ENCODE data around the gene RYR3. TPM values are rescaled to one million over a fixed set of nuclear protein-coding genes. Genes with fewer than 3 reads are reported as not detected.

Gene RYR3
- total RNA-seq, 1 donor from 2014 or later, result 2.2 TPM

GRCh38 chr15:33780011-33780768, 469.4 kb downstream of the RYR3 start:
- Mint-ChIP-seq H3K27me3 (peaks cover 8% of the 10 kb centered on the region), H3K4me3 (no peak overlapping the region), H3K4me1 (ENCODE audit: unreplicated experiment) (no peaks in the 10 kb centered on the region), H3K27ac (no peak overlapping the region), H3K9me3 (no peaks in the 10 kb centered on the region), H3K36me3 (no peaks in the 10 kb centered on the region)
- no peak for TF ChIP-seq CTCF (conservative IDR thresholded peaks at IDR 0.05)
- no peak for DNase-seq (ENCODE audit: extremely low spot score, unreplicated experiment)

- Mint-ChIP-seq H3K27me3 (peaks cover 12% of the 10 kb centered on the region), H3K9me3 (no peaks in the 10 kb centered on the region), H3K36me3 (no peaks in the 10 kb centered on the region), H3K27ac (no peak overlapping the region), H3K4me1 (ENCODE audit: unreplicated experiment) (no peaks in the 10 kb centered on the region), H3K4me3 (no peak overlapping the region)
- no peak for TF ChIP-seq CTCF (conservative IDR thresholded peaks at IDR 0.05)
- DNase-seq (ENCODE audit: extremely low spot score, unreplicated experiment), result no peak
Observed at GRCh38 chr15:33782966-33783365, 472.2 kb downstream of the RYR3 start.

GRCh38 chr15:33785366-33785765, 474.6 kb downstream of the RYR3 start:
- Mint-ChIP-seq H3K27ac (no peak overlapping the region), H3K4me1 (ENCODE audit: unreplicated experiment) (peaks cover 7% of the 10 kb centered on the region), H3K4me3 (no peak overlapping the region), H3K36me3 (no peaks in the 10 kb centered on the region), H3K9me3 (no peaks in the 10 kb centered on the region), H3K27me3 (peaks cover 17% of the 10 kb centered on the region)
- no peak for DNase-seq (ENCODE audit: extremely low spot score, unreplicated experiment)
- TF ChIP-seq CTCF (conservative IDR thresholded peaks at IDR 0.05), result no peak

GRCh38 chr15:33788906-33789540, 478.3 kb downstream of the RYR3 start:
- Mint-ChIP-seq H3K4me1 (ENCODE audit: unreplicated experiment) (peaks cover 7% of the 10 kb centered on the region), H3K36me3 (no peaks in the 10 kb centered on the region), H3K4me3 (no peak overlapping the region), H3K27me3 (peaks cover 13% of the 10 kb centered on the region), H3K9me3 (no peaks in the 10 kb centered on the region), H3K27ac (no peak overlapping the region)
- DNase-seq (ENCODE audit: extremely low spot score, unreplicated experiment), result no peak
- TF ChIP-seq CTCF (conservative IDR thresholded peaks at IDR 0.05), result no peak

- Mint-ChIP-seq H3K4me1 (ENCODE audit: unreplicated experiment) (no peaks in the 10 kb centered on the region), H3K27me3 (no peaks in the 10 kb centered on the region), H3K27ac (no peak overlapping the region), H3K4me3 (no peak overlapping the region), H3K36me3 (no peaks in the 10 kb centered on the region), H3K9me3 (no peaks in the 10 kb centered on the region)
- DNase-seq (ENCODE audit: extremely low spot score, unreplicated experiment), result no peak
- no peak for TF ChIP-seq CTCF (conservative IDR thresholded peaks at IDR 0.05)
Observed at GRCh38 chr15:33794453-33794852, 483.7 kb downstream of the RYR3 start.

Measured in type B pancreatic cell (in vitro differentiated cells).